NCI-H446 (cell line): Measurements from ENCODE around the gene MARK2.
"Not testable (repeated sequence)": the region's sequence is repeated elsewhere in the genome, so short reads cannot be mapped to it uniquely, and the experiment has no call there.

Source experiments
- DNase-seq, 2 experiments: peaks; one replicate each; lab custom pipeline; 2025; lab: John Stamatoyannopoulos, UW

MARK2 gene

GRCh38 chr11:63854696-63855095, 15.8 kb downstream of the MARK2 start:
- no peak for DNase-seq

GRCh38 chr11:63855975-63856374, 17.1 kb downstream of the MARK2 start:
- DNase-seq = no peak

- DNase-seq = no peak
These were observed 20.0 kb downstream of the MARK2 start for GRCh38 chr11:63858628-63859550.

GRCh38 chr11:63862923-63863322, 24.0 kb downstream of the MARK2 start:
- no peak for DNase-seq

GRCh38 chr11:63863620-63864019, 24.7 kb downstream of the MARK2 start:
- not testable (repeated sequence) for DNase-seq

GRCh38 chr11:63866211-63866610, 27.3 kb downstream of the MARK2 start:
- no peak for DNase-seq

- no peak for DNase-seq
These were observed 28.6 kb downstream of the MARK2 start for GRCh38 chr11:63867511-63867910.

- DNase-seq = no peak
These were observed 29.6 kb downstream of the MARK2 start for GRCh38 chr11:63868399-63869064.

GRCh38 chr11:63869171-63869591, 30.3 kb downstream of the MARK2 start:
- DNase-seq = no peak

GRCh38 chr11:63869683-63870082, 30.8 kb downstream of the MARK2 start:
- DNase-seq = no peak

- DNase-seq = no peak
These were observed 31.6 kb downstream of the MARK2 start for GRCh38 chr11:63870351-63871140.

GRCh38 chr11:63871962-63872799, 33.3 kb downstream of the MARK2 start:
- peak in 1 of 2 experiments; percentile 50 for DNase-seq

GRCh38 chr11:63872800-63873197, 33.9 kb downstream of the MARK2 start:
- DNase-seq = no peak

GRCh38 chr11:63873311-63873710, 34.4 kb downstream of the MARK2 start:
- DNase-seq = no peak

- DNase-seq = no peak
These were observed 35.6 kb downstream of the MARK2 start for GRCh38 chr11:63874511-63874910.

- DNase-seq = no peak
These were observed 36.7 kb downstream of the MARK2 start for GRCh38 chr11:63875506-63876065.

GRCh38 chr11:63876616-63877015, 37.7 kb downstream of the MARK2 start:
- no peak for DNase-seq

- no peak for DNase-seq
These were observed 38.8 kb downstream of the MARK2 start for GRCh38 chr11:63877658-63878241.

- peak; percentile 19 to 57 for DNase-seq
These were observed 40.9 kb downstream of the MARK2 start for GRCh38 chr11:63879598-63880402.

GRCh38 chr11:63880403-63880790, 41.5 kb downstream of the MARK2 start:
- no peak for DNase-seq
